ENCODE measurements around the gene USP48. TPM values are rescaled to one million over a fixed set of nuclear protein-coding genes. Genes with fewer than 3 reads are reported as not detected.

USP48 gene
- total and polyA plus RNA-seq, 10 of the 15 experiments (the other 5 are each of a cell fraction or from before 2014, with no cell fraction given) = 21.2 to 115 (median 75.5) TPM

- TF ChIP-seq BCLAF1 (IDR thresholded peaks at IDR 0.05) (no peak), REST (IDR thresholded peaks at IDR 0.05; ENCODE audit: low read depth, low read length) (no peak), MYB (IDR thresholded peaks at IDR 0.05; ENCODE audit: borderline replicate concordance, low read depth, low read length) (no peak), POU2F2 (IDR thresholded peaks at IDR 0.05; ENCODE audit: borderline replicate concordance, low read depth, low read length) (no peak; the same call in none of the 3 replicates), TCF3 (IDR thresholded peaks at IDR 0.05; ENCODE audit: borderline replicate concordance, insufficient read depth, low read depth, low read length) (0 out of 2 replicates have a peak, but pooled peaks have one; percentile 18), BCL11A (IDR thresholded peaks at IDR 0.05; ENCODE audit: low read depth, low read length) (peak; percentile 75; the same call in 1 of the 2 replicates), RB1 (IDR thresholded peaks at IDR 0.05; ENCODE audit: borderline replicate concordance) (no peak), EGR1 (IDR thresholded peaks at IDR 0.05; ENCODE audit: borderline replicate concordance in 1 of 2, low read depth in 2 of 2, low read length in 2 of 2) (no peak), CBX3 (IDR thresholded peaks at IDR 0.05; ENCODE audit: borderline replicate concordance, low read depth) (no peak), ZBTB40 (IDR thresholded peaks at IDR 0.05; ENCODE audit: borderline replicate concordance) (no peak), MXI1 (IDR thresholded peaks at IDR 0.05; ENCODE audit: low read depth, low read length) (peak; percentile 71; the same call in 1 of the 2 replicates), IKZF1 (conservative IDR thresholded peaks at IDR 0.05) (peak; percentile 90), ATF3 (IDR thresholded peaks at IDR 0.05; ENCODE audit: borderline replicate concordance, extremely low read depth, low read depth, low read length) (no peak), KAT2A (conservative IDR thresholded peaks at IDR 0.05; ENCODE audit: control insufficient read depth, low read depth, low read length) (no peak), NRF1 (conservative IDR thresholded peaks at IDR 0.05; ENCODE audit: low read depth, low read length) (no peak)
These were observed 3.1 kb downstream of the USP48 start (continued) for GRCh38 chr1:21779613-21780521.

Measured in GM12878 (cell line).